Hematopoietic multipotent progenitor cell treated with erythropoietin and hydrocortisone succinate and interleukin-3 and kit ligand, for 4 days (in vitro differentiated cells): ENCODE results near the gene AASDH.
A peak's percentile ranks its signal among the peaks of the same experiment; 100 is the strongest.

Experiments used
- DNase-seq: peaks from one replicate; pipeline ENCODE4 v3.0.0-alpha.2; 2015

AASDH gene

DNA sequence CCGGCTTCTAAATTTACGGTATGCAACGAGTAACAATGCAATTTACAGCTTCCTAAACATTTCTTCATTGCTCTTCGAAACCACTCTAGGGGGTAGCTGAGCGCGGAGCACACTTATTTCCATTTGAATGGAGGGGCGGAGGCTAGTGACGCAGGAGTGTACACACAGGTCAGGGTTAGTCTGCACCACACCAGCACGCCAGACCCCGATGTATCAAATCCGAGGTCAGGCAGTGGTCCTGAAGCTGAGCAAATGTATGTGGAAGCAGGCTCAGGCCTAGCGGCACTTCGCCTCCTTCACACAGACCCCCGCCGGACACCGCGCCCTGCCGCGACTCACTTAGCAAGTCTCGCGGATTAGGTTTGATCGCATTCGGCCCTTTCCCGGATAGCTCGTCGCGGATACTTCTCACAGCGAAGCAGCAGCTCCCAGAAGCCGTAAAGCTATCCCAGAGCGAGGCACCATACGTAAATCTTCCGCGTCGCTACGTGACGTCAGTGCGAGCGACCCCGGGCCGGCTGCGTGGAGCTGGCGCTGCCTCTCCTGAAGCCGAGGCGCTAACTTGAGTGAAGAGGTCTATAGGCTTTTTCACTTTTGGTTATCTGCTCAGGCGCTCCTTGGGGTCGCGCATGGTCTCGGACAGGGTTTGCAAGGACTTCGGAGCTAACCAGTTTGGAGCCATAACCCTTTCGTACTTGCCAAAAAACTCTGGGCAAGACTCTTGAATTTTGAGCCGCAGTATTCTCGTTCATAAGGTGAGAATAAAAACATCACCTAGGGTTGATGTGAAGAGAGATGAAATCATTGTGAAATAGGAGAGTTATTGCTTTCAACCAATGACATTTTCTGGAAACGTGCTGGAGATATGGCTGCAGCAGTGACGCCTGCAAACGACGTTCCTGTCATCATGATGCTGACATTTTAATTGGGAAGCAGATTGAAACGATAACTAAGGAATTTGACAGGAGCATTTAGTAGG is at the start of gene AASDH:
AASDH (minus strand) TSS at position 469 of the 979 bp plus-strand sequence. CDS start 3,192 bp downstream, outside the sequence.
- DNase-seq, result peak; percentile 97

DNA sequence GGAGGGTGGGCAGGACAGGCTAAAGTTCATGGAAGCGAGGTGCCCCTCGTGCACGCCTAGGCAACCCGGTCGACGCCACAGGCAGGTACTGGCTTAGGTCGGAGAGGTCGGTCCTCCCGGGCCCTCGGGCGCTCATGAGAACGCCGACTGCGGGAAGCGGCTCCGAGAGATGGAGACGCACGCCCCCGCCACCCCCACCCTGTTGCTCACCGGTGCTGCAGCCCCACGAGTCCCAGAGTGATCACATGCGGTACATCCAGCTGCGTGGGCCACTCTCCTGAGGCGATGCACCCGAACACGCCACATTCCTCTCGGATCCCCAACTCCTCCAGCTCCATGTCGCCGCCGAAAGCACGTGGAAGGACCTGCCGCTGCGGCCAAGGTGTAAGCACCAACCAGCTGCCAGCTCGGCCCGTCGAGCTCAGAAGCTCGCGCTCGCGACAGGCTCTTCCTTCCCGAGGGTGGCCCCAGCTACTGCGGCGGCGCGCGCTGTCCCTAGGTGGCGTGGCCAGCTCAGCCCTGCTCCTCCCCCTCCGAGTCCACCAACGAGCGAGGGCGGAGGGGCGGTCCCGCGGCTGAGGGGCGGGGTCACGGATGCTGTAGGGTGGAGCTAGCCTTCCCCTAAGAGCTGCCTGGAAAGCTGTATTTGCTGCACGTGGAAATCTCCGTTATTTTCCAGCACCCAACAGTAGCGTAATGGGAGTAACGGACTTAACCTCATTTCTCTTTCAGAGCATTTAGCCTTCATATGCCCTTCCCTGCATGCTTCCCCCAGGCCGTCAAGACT is 48.0 kb upstream of the AASDH start, which contains the start of gene PPAT:
PPAT (minus strand) TSS at position 476 of the 787 bp plus-strand sequence; CDS start at position 338, 138 bp downstream.
- peak; percentile 99 for DNase-seq

GRCh38 chr4:56434599-56435139 is 47.4 kb upstream of the AASDH start:
- peak; percentile 85 for DNase-seq

DNA sequence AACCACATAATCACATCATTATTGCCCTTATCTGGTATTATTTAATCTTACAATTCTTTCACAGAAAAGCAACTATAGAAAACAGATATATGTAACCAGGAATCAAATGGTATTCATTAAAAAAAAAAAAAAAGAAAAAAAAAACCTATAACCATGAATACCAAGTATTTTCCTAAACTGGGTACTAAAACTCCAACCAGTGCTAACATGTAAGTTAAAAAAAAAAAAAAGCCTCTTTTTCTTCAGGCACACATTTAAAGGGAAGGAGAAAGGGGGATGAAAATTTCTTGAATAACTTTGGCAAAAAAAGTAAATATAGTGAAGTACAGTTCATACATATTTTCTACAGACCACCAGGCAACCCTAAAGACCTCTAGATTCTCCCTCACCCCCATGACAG is 46.0 kb upstream of the AASDH start:
- no peak for DNase-seq

GRCh38 chr4:56430203-56430602 is 42.9 kb upstream of the AASDH start:
- no peak for DNase-seq

GRCh38 chr4:56427179-56427578 is 39.9 kb upstream of the AASDH start:
- no peak for DNase-seq

GRCh38 chr4:56426273-56426672 is 39.0 kb upstream of the AASDH start:
- no peak for DNase-seq

- DNase-seq, result no peak
Observed at GRCh38 chr4:56425518-56425917, 38.2 kb upstream of the AASDH start.

- DNase-seq, result peak; percentile 76
Observed at GRCh38 chr4:56424697-56425514, 37.6 kb upstream of the AASDH start.

GRCh38 chr4:56424176-56424575 is 36.9 kb upstream of the AASDH start:
- DNase-seq, result no peak

DNA sequence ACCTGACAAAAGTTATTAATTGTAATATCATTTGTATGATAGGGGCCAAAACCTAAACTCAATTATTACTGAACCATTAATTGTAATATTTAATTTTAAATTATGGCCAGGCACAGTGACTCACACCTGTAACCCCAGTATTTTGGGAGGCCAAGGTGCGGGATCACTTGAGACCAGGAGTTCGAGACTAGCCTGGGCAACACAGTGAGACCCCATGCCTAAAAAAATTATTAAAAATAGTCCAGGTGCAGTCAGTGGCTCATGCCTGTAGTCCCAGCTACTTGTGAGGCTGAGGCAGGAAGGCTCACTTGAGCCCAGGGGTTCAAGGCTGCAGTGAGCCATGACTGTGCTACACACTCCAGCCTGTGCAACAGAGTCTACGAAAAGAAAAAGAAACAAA is 30.1 kb upstream of the AASDH start:
- DNase-seq, result no peak

- DNase-seq, result no peak
Observed at GRCh38 chr4:56416349-56416748, 29.1 kb upstream of the AASDH start.

DNA sequence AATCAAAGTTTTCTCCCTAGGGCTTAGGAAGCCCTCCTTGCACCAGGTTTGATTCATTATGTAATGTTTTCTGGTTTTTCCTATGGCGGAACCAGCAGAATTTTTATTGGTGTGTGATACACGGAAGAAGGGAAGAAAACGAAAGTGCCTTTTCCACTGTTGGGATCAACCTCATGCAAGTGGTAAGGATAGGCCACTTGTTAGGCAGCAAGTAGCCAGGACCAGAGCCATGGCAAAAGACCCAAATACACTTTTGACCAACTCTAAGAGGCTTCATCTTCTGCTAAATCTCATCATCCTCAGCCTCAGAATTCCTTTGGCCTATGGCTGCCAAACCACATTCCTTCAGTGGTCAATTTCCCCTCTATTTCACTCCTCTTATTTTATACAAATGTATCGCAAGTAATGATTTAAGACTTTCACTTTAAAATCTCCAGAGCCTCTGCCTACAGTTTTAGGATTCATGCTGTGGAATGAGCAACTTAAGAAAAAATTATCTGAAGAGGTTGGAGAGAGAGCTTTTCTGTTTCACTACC is 26.9 kb upstream of the AASDH start:
- DNase-seq, result no peak

GRCh38 chr4:56410247-56411062 is 23.2 kb upstream of the AASDH start:
- peak; percentile 67 for DNase-seq

GRCh38 chr4:56409511-56410090 is 22.3 kb upstream of the AASDH start:
- no peak for DNase-seq

GRCh38 chr4:56408978-56409377 is 21.7 kb upstream of the AASDH start:
- DNase-seq, result no peak

GRCh38 chr4:56406151-56406550 is 18.9 kb upstream of the AASDH start:
- DNase-seq, result no peak

DNA sequence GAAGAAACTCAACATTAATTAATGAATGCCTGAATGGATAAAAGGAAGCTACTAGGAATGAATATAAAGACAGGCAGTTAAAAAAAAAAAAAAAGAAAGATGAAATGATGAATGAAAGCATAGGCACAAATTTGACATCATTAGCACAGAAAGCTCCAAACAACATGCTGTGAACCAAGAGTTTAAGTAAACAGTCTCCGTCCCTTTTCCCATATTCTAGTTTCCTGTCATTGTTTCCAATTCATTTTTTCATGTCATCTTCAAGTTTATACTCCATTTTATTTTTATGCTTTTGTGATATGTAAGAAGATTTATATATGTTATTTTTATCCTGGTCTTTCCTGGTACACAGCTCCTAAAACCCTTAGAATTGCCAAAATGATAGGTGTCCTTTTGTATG is 17.7 kb upstream of the AASDH start:
- no peak for DNase-seq

GRCh38 chr4:56400560-56400959 is 13.3 kb upstream of the AASDH start:
- no peak for DNase-seq

- no peak for DNase-seq
Observed at GRCh38 chr4:56391270-56391669, 4.0 kb upstream of the AASDH start.

GRCh38 chr4:56389558-56389957 is 2.3 kb upstream of the AASDH start:
- peak; percentile 63 for DNase-seq
